Uterus (tissue), 4 donors: ENCODE results near the gene CAMTA1. TPM values are rescaled to one million over a fixed set of nuclear protein-coding genes. Genes with fewer than 3 reads are reported as not detected.
"Not testable (repeated sequence)": the region's sequence is repeated elsewhere in the genome, so short reads cannot be mapped to it uniquely, and the experiment has no call there.

Experiments used
- DNase-seq, 2 donors: peaks; one replicate each; pipeline ENCODE4 v3.0.0-alpha.2; 2019 to 2020
- H3K27ac ChIP-seq, 2 donors: fragments of 200-600 bp; sonication (generic); 1 replicate in 1 of 2; 2 replicates in 1 of 2; pipeline ENCODE4 v1.5.1; 2016 to 2018
- H3K27me3 ChIP-seq, 2 donors: fragments of 200-600 bp; sonication (generic); one replicate each; pipeline ENCODE4 v1.5.1; 2018 to 2019; ENCODE audit warnings: control low read depth in 1 of 2
- H3K36me3 ChIP-seq, 2 donors: fragments of 200-600 bp; sonication (generic); one replicate each; pipeline ENCODE4 v1.5.1; 2019; ENCODE audit warnings: control low read depth in 1 of 2
- H3K4me1 ChIP-seq, 2 donors: fragments of 200-600 bp; sonication (generic); one replicate each; pipeline ENCODE4 v1.5.1; 2018 to 2019; ENCODE audit warnings: control low read depth in 1 of 2
- H3K4me3 ChIP-seq, 2 donors: fragments of 200-600 bp; sonication (generic); 1 replicate in 1 of 2; 2 replicates in 1 of 2; pipeline ENCODE4 v1.5.1; 2018 to 2019; ENCODE audit warnings: mild to moderate bottlenecking in 1 of 2
- H3K9me3 ChIP-seq, 2 donors: fragments of 200-600 bp; sonication (generic); one replicate each; pipeline ENCODE4 v1.5.1; 2019; ENCODE audit warnings: control low read depth in 1 of 2
- POLR2A ChIP-seq, 2 donors: fragments of 450-650 bp; IDR thresholded peaks; one replicate each; pipeline ENCODE4 v1.6.1; 2016; ENCODE audit warnings: antibody characterized with exemption in 2 of 2, mild to moderate bottlenecking in 1 of 2, moderate library complexity in 1 of 2
- intact Hi-C: fragments of 100-400 bp; cut with DNase I; formaldehyde crosslinking; loops from one replicate; pipeline ENCODE4 v1.15.1; 2023; ENCODE audit warnings: low total_unique reads
- total RNA-seq, 4 donors: library from RNA; depleted of rRNA in 3 of 4; stranded (reverse); fragments of >200 nt in 3 of 4; gene quantifications; one replicate each; pipeline versions ENCODE4 v1.1.0 to v1.2.4, GENCODE V29; 2014 to 2023
- TF ChIP-seq, protein P1 (sequence below), 4 experiments: fragments of 200-600 bp in 2 of 4; fragments of 450-650 bp in 2 of 4; sonication (generic) in 2 of 4; IDR thresholded peaks; one replicate each; pipeline ENCODE4 v1.5.1; 2016 to 2019; ENCODE audit warnings: antibody characterized with exemption in 4 of 4, mild to moderate bottlenecking in 2 of 4, moderate library complexity in 1 of 4
- donor health status: DM: yes; HTN: yes; CAD: no.

Gene CAMTA1
- total RNA-seq, 4 donors from 2014 or later, result 29.7 to 427 (median 64.8) TPM

DNA sequence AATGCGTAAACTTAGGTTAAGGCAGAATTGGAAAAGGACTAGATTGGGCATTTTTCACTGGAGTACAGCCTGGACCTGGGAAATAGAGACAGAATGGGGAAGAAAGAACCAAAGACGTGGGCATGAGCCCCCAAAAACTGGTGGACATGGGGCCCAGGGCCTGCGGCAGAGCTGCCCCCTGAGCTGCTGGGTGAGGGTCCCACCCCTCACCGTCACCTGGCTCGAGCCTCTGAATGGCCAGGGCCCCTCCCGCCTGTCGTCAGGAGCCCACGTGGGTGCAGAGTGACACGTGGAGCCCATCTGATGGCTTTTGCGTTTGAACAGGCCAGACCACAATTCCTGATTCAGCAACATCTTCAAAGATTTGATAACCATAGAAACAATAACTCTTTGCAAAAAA is 624.9 kb downstream of the CAMTA1 start:
- intact Hi-C loops, result no loop called here
- no peak overlapping the region for H3K4me3 ChIP-seq
- no peaks in the 10 kb centered on the region for H3K9me3 ChIP-seq
- no peak for DNase-seq
- no peak for TF ChIP-seq POLR2A (IDR thresholded peaks at IDR 0.05)
- TF ChIP-seq, protein P1, sequence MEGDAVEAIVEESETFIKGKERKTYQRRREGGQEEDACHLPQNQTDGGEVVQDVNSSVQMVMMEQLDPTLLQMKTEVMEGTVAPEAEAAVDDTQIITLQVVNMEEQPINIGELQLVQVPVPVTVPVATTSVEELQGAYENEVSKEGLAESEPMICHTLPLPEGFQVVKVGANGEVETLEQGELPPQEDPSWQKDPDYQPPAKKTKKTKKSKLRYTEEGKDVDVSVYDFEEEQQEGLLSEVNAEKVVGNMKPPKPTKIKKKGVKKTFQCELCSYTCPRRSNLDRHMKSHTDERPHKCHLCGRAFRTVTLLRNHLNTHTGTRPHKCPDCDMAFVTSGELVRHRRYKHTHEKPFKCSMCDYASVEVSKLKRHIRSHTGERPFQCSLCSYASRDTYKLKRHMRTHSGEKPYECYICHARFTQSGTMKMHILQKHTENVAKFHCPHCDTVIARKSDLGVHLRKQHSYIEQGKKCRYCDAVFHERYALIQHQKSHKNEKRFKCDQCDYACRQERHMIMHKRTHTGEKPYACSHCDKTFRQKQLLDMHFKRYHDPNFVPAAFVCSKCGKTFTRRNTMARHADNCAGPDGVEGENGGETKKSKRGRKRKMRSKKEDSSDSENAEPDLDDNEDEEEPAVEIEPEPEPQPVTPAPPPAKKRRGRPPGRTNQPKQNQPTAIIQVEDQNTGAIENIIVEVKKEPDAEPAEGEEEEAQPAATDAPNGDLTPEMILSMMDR (IDR thresholded peaks at IDR 0.05), result no peak
- H3K4me1 ChIP-seq, result no peaks in the 10 kb centered on the region
- H3K36me3 ChIP-seq, result no peaks in the 10 kb centered on the region
- H3K27ac ChIP-seq, result no peak overlapping the region
- H3K27me3 ChIP-seq, result no peaks in the 10 kb centered on the region

DNA sequence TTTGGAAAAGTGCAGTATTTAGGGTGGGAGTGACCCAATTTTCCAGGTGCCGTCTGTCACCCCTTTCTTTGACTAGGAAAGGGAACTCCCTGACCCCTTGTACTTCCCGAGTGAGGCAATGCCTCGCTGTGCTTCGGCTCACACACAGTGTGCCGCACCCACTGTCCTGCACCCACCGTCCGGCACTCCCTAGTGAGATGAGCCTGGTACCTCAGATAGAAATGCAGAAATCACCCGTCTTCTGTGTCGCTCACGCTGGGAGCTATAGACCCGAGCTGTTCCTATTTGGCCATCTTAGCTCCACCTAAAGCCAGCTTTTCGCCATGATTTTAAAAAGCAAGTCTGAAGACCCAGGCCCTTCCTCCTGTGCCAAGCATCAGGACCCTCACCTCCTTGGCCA is 632.4 kb downstream of the CAMTA1 start:
- H3K4me3 ChIP-seq, H3K36me3 ChIP-seq, H3K4me1 ChIP-seq, H3K9me3 ChIP-seq, H3K27me3 ChIP-seq, intact Hi-C loops, H3K27ac ChIP-seq: not testable (repeated sequence)
- DNase-seq, result peak in 1 of 2 donors; percentile 3

DNA sequence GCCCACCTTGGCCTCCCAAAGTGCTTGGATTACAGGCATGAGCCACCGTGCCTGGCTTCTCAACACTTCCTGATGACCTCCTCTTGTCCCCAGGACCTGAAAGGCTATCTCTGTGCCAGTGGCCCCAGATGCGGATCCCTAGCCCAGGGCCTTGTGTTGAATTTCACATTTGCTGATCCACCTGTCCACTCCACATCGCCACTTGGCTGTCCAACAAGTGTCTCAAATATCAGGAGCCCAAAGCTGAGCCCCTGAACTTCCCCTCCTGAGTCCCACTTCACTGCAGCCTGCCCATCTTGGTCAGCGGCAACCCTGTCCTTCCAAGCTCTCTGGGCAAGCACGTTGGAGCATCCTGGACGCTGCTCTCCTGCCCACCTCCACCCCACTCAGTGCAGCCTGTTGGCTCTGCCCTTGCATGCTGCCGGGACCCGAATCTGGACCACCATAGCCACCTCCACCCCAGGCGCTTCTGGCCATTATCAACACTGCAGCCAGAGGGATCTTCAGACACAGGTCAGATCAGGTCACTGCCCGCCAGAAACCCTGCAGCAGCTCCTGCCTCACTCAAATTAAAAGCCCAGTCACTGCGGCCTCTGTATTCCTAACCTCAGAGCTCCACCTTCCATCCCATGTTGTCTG is 633.3 kb downstream of the CAMTA1 start:
- H3K27me3 ChIP-seq, result no peaks in the 10 kb centered on the region
- no peak for TF ChIP-seq POLR2A (IDR thresholded peaks at IDR 0.05)
- TF ChIP-seq, protein P1 (IDR thresholded peaks at IDR 0.05), result no peak
- peaks cover 0 to 2% of the 10 kb centered on the region in 2 donors for H3K9me3 ChIP-seq
- H3K4me3 ChIP-seq, result no peak overlapping the region
- intact Hi-C loops, result no loop called here
- H3K36me3 ChIP-seq, result no peaks in the 10 kb centered on the region
- no peaks in the 10 kb centered on the region for H3K4me1 ChIP-seq
- DNase-seq, result peak; percentile 3 to 6
- no peak overlapping the region for H3K27ac ChIP-seq

DNA sequence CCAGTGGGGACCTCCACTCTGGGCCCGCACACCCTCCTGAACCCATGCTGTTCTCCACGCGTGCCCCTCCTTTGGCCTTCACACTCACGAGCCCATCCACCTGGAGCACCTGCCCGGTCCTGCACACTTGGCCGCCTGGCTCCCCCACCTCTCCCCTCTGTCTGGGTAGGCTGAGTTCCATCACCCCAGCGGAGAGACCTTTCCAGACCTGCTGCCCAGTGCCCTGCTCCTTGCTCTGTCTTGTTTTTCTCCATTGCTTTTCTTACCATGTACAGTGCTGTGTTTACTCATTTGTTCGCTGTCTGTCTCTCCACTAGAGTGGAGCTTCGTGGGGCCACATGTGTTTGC is 634.8 kb downstream of the CAMTA1 start:
- DNase-seq, result peak; percentile 2 to 6
- TF ChIP-seq, protein P1 (IDR thresholded peaks at IDR 0.05), result no peak
- no peak for TF ChIP-seq POLR2A (IDR thresholded peaks at IDR 0.05)
- no peaks in the 10 kb centered on the region for H3K36me3 ChIP-seq
- peaks cover 0 to 2% of the 10 kb centered on the region in 2 donors for H3K9me3 ChIP-seq
- intact Hi-C loops, result no loop called here
- no peak overlapping the region for H3K4me3 ChIP-seq
- H3K27ac ChIP-seq, result no peak overlapping the region
- H3K4me1 ChIP-seq, result no peaks in the 10 kb centered on the region
- H3K27me3 ChIP-seq, result no peaks in the 10 kb centered on the region

DNA sequence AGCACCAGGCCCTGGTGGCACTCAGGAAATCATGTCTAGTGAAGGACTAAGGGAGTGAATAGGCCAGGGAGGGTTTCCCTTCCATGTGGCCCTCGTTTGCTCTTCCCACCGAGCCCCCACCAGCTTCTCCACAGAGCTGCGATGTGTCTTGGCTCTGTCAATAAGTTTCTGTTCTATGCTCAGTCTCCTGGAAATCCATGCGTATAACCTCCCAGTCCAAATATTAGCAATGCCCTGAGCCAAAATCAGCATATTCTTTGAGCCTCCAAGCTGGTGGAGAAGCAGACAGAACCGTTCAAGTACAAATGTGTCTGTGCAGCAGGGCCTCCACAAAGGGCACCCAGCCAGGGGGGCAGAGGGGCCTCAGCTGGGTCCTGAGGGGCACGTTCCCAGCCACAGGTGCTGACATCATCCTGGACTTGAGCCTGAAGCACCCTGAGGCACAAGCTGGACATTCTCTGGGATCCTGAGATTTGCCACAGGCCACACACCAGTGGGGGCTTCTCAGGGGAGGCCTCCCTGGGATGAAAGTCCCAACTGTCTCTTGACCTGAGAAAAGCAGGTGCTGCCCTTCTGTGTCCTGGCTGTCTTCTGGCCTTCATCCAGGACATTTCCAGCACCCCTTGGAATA is 635.3 kb downstream of the CAMTA1 start:
- H3K9me3 ChIP-seq, result peaks cover 0 to 2% of the 10 kb centered on the region in 2 donors
- TF ChIP-seq, protein P1 (IDR thresholded peaks at IDR 0.05), result no peak
- TF ChIP-seq POLR2A (IDR thresholded peaks at IDR 0.05), result no peak
- no peaks in the 10 kb centered on the region for H3K27me3 ChIP-seq
- peak; percentile 1 to 5 for DNase-seq
- no peak overlapping the region for H3K4me3 ChIP-seq
- intact Hi-C loops, result no loop called here
- H3K36me3 ChIP-seq, result no peaks in the 10 kb centered on the region
- no peak overlapping the region for H3K27ac ChIP-seq
- no peaks in the 10 kb centered on the region for H3K4me1 ChIP-seq
